WTC11 (cell line): Measurements from ENCODE around the gene BAMBI. TPM values are rescaled to one million over a fixed set of nuclear protein-coding genes. Genes with fewer than 3 reads are reported as not detected.
A peak's percentile ranks its signal among the peaks of the same experiment; 100 is the strongest.

Experiments
- ATAC-seq: fragments of 200-7000 bp; cut with Tn5 transposase; 2 replicates; pipeline ENCODE4 v1.10.0; 2021; ENCODE audit warnings: mild to moderate bottlenecking, moderate library complexity
- CTCF ChIA-PET: fragments of 300-600 bp; sonication (Branson Sonifier 250); formaldehyde crosslinking; loops from one replicate; lab custom pipeline; 2021; ENCODE audit warnings: antibody characterized with exemption; lab: Charles Lee
- POLR2A ChIA-PET: fragments of 350-600 bp; sonication (Branson Sonifier 250); formaldehyde crosslinking; loops from one replicate; lab custom pipeline; 2021; ENCODE audit warnings: antibody characterized with exemption; lab: Charles Lee
- DNase-seq: peaks from one replicate; pipeline ENCODE4 v3.0.0; 2021; ENCODE audit warnings: low spot score
- H3K27ac Mint-ChIP-seq: 2 replicates; pipeline ENCODE4 v1.8.0; 2021; ENCODE audit warnings: mixed read lengths
- H3K27me3 Mint-ChIP-seq: 2 replicates; pipeline ENCODE4 v1.8.0; 2021; ENCODE audit warnings: low read depth, mild to moderate bottlenecking, moderate library complexity, mixed read lengths
- H3K36me3 Mint-ChIP-seq: 2 replicates; pipeline ENCODE4 v1.8.0; 2021; ENCODE audit warnings: mixed read lengths
- H3K4me1 Mint-ChIP-seq: 2 replicates; pipeline ENCODE4 v1.8.0; 2022; ENCODE audit warnings: mixed read lengths
- H3K4me3 Mint-ChIP-seq: 2 replicates; pipeline ENCODE4 v1.8.0; 2021; ENCODE audit warnings: mild to moderate bottlenecking, moderate library complexity, mixed read lengths
- H3K9me3 Mint-ChIP-seq: 2 replicates; pipeline ENCODE4 v1.8.0; 2021; ENCODE audit warnings: mixed read lengths
- AFF4 ChIP-seq: sonication (generic); formaldehyde crosslinking; IDR thresholded peaks from 2 replicates; pipeline ENCODE4 v1.8.1; 2023; ENCODE audit warnings: mild to moderate bottlenecking, missing genetic modification reagents, borderline replicate concordance
- ATF1 ChIP-seq: sonication (generic); formaldehyde crosslinking; IDR thresholded peaks from 2 replicates; pipeline ENCODE4 v1.8.1; 2023; ENCODE audit warnings: mild to moderate bottlenecking, moderate library complexity, missing genetic modification reagents
- EMX1 ChIP-seq: fragments of 250-450 bp; sonication (Bioruptor Pico); IDR thresholded peaks from 2 replicates; pipeline ENCODE4 v1.8.0; 2021; ENCODE audit warnings: mild to moderate bottlenecking
- ETV6 ChIP-seq: sonication (generic); formaldehyde crosslinking; IDR thresholded peaks from 2 replicates; pipeline ENCODE4 v1.8.1; 2022; ENCODE audit warnings: mild to moderate bottlenecking, missing genetic modification reagents
- FOXK1 ChIP-seq: sonication (generic); formaldehyde crosslinking; IDR thresholded peaks from 2 replicates; pipeline ENCODE4 v1.8.0; 2022; ENCODE audit warnings: mild to moderate bottlenecking, moderate library complexity, missing genetic modification reagents
- FOXP1 ChIP-seq: sonication (generic); formaldehyde crosslinking; IDR thresholded peaks from 2 replicates; pipeline ENCODE4 v1.8.0; 2022; ENCODE audit warnings: missing genetic modification reagents, mild to moderate bottlenecking, moderate library complexity, borderline replicate concordance
- IRF2 ChIP-seq: sonication (generic); formaldehyde crosslinking; IDR thresholded peaks from 2 replicates; pipeline ENCODE4 v1.8.0; 2022; ENCODE audit warnings: low read depth, missing genetic modification reagents, borderline replicate concordance
- MXD4 ChIP-seq: fragments of 250-450 bp; sonication (Bioruptor Pico); IDR thresholded peaks from 2 replicates; pipeline ENCODE4 v1.8.0; 2021; ENCODE audit warnings: mild to moderate bottlenecking, moderate library complexity, borderline replicate concordance
- SOX15 ChIP-seq: fragments of 250-450 bp; sonication (Bioruptor Pico); IDR thresholded peaks from 2 replicates; pipeline ENCODE4 v1.9.0; 2021; ENCODE audit warnings: mild to moderate bottlenecking
- SP1 ChIP-seq: sonication (generic); formaldehyde crosslinking; conservative IDR thresholded peaks from 2 replicates; pipeline ENCODE4 v1.8.1; 2022; ENCODE audit warnings: missing genetic modification reagents
- TCF7 ChIP-seq: sonication (generic); formaldehyde crosslinking; IDR thresholded peaks from 2 replicates; pipeline ENCODE4 v1.8.0; 2022; ENCODE audit warnings: mild to moderate bottlenecking, low read depth, missing genetic modification reagents, moderate library complexity
- TEAD4 ChIP-seq: sonication (generic); formaldehyde crosslinking; IDR thresholded peaks from 2 replicates; pipeline ENCODE4 v1.8.0; 2022; ENCODE audit warnings: mild to moderate bottlenecking, missing genetic modification reagents
- ZBTB21 ChIP-seq: sonication (generic); formaldehyde crosslinking; IDR thresholded peaks from 2 replicates; pipeline ENCODE4 v1.8.1; 2023; ENCODE audit warnings: mild to moderate bottlenecking, missing genetic modification reagents, borderline replicate concordance
- total RNA-seq: library from RNA; stranded (reverse); gene quantifications from 3 replicates; pipeline ENCODE4 v1.2.3, GENCODE V29; 2021
- TF ChIP-seq, protein P1 (sequence below): sonication (generic); formaldehyde crosslinking; IDR thresholded peaks from 2 replicates; pipeline ENCODE4 v1.8.0; 2022; ENCODE audit warnings: mild to moderate bottlenecking, missing genetic modification reagents
- TF ChIP-seq, protein P2 (sequence below): fragments of 250-450 bp; sonication (Bioruptor Pico); IDR thresholded peaks from 2 replicates; pipeline ENCODE4 v2.1.2; 2022; ENCODE audit warnings: mild to moderate bottlenecking, moderate library complexity

Gene BAMBI
- total RNA-seq, 1 experiment from 2014 or later: 29.0 TPM

GRCh38 chr10:28666751-28667467 lies 10.4 kb upstream of the BAMBI start (continued):
- TF ChIP-seq AFF4 (CRISPR knock-in tag) (no peak), EMX1 (CRISPR knock-in tag) (no peak), FOXK1 (no peak)

GRCh38 chr10:28668363-28669226 lies 8.7 kb upstream of the BAMBI start:
- H3K27ac Mint-ChIP-seq: peak overlapping the region; percentile 80
- no peaks in the 10 kb centered on the region for H3K36me3 Mint-ChIP-seq
- CTCF ChIA-PET: interaction anchor here (0.8 to 1.1 kb wide), 6 partner anchors 9 to 636 kb away, joined by 3 to 4 read pairs (median 3); partner anchors contain the start of gene BAMBI

GRCh38 chr10:28669227-28670173 lies 7.8 kb upstream of the BAMBI start:
- CTCF ChIA-PET: interaction anchor here (0.8 to 1.2 kb wide), 6 partner anchors 8 to 270 kb away, joined by 3 to 4 read pairs (median 3); partner anchors contain the start of gene BAMBI
- Mint-ChIP-seq H3K36me3 (no peaks in the 10 kb centered on the region), H3K27ac (peak overlapping the region; percentile 80; the same call in 1 of the 2 replicates), H3K4me3 (peak overlapping the region; percentile 91), H3K9me3 (no peaks in the 10 kb centered on the region), H3K27me3 (peaks cover 40% of the 10 kb centered on the region), H3K4me1 (peaks cover 23% of the 10 kb centered on the region)
- POLR2A ChIA-PET: no interaction called here
- no peak for ATAC-seq
- TF ChIP-seq, protein P1, sequence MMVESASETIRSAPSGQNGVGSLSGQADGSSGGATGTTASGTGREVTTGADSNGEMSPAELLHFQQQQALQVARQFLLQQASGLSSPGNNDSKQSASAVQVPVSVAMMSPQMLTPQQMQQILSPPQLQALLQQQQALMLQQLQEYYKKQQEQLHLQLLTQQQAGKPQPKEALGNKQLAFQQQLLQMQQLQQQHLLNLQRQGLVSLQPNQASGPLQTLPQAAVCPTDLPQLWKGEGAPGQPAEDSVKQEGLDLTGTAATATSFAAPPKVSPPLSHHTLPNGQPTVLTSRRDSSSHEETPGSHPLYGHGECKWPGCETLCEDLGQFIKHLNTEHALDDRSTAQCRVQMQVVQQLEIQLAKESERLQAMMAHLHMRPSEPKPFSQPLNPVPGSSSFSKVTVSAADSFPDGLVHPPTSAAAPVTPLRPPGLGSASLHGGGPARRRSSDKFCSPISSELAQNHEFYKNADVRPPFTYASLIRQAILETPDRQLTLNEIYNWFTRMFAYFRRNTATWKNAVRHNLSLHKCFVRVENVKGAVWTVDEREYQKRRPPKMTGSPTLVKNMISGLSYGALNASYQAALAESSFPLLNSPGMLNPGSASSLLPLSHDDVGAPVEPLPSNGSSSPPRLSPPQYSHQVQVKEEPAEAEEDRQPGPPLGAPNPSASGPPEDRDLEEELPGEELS (CRISPR knock-in tag): no peak
- TF ChIP-seq TEAD4 (CRISPR knock-in tag) (no peak), TCF7 (CRISPR knock-in tag) (no peak), FOXP1 (CRISPR knock-in tag) (no peak), MXD4 (no peak), ZBTB21 (CRISPR knock-in tag) (no peak)
- TF ChIP-seq, protein P2, sequence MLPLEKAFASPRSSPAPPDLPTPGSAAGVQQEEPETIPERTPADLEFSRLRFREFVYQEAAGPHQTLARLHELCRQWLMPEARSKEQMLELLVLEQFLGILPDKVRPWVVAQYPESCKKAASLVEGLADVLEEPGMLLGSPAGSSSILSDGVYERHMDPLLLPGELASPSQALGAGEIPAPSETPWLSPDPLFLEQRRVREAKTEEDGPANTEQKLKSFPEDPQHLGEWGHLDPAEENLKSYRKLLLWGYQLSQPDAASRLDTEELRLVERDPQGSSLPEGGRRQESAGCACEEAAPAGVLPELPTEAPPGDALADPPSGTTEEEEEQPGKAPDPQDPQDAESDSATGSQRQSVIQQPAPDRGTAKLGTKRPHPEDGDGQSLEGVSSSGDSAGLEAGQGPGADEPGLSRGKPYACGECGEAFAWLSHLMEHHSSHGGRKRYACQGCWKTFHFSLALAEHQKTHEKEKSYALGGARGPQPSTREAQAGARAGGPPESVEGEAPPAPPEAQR (CRISPR knock-in tag): no peak
- no peak for DNase-seq

More at GRCh38 chr10:28668363-28669226, 8.7 kb upstream of the BAMBI start:
- DNase-seq (peak; percentile 84), ATAC-seq (peak; percentile 88)
- Mint-ChIP-seq H3K4me1 (peaks cover 25% of the 10 kb centered on the region), H3K27me3 (peaks cover 40% of the 10 kb centered on the region), H3K9me3 (no peaks in the 10 kb centered on the region), H3K4me3 (peak overlapping the region; percentile 91)
- POLR2A ChIA-PET: no interaction called here
- TF ChIP-seq ETV6 (0 out of 2 replicates have a peak, but pooled peaks have one; percentile 38), ATF1 (CRISPR knock-in tag) (no peak), FOXP1 (CRISPR knock-in tag) (0 out of 2 replicates have a peak, but pooled peaks have one; percentile 32), SOX15 (CRISPR knock-in tag) (no peak), SP1 (CRISPR knock-in tag) (peak; percentile 60), IRF2 (CRISPR knock-in tag) (no peak)
- TF ChIP-seq, protein P2 (CRISPR knock-in tag): no peak
